ENCODE measurements around the gene SFMBT2.

Gene SFMBT2

GRCh38 chr10:7287377-7287776 lies 123.5 kb downstream of the SFMBT2 start:
- Histone ChIP-seq H3K4me3 (ENCODE audit: insufficient read length, low read depth) (no peak overlapping the region), H3K36me3 (ENCODE audit: insufficient read depth, insufficient read length, low read length) (no peaks in the 10 kb centered on the region), H3K27me3 (ENCODE audit: insufficient read depth, insufficient read length) (no peaks in the 10 kb centered on the region), H3K4me1 (ENCODE audit: insufficient read depth, insufficient read length) (no peaks in the 10 kb centered on the region), H3K9ac (ENCODE audit: insufficient read length, low read depth) (no peak overlapping the region), H3K9me3 (ENCODE audit: insufficient read depth, low read length) (no peaks in the 10 kb centered on the region)
- TF ChIP-seq SUZ12 (IDR thresholded peaks at IDR 0.05; ENCODE audit: extremely low read depth, insufficient read depth, insufficient read length) (no peak), YY1 (IDR thresholded peaks at IDR 0.05; ENCODE audit: insufficient read depth, insufficient read length) (no peak), ZNF274 (IDR thresholded peaks at IDR 0.05; ENCODE audit: low read depth, low read length) (no peak)
- no peak for DNase-seq (ENCODE audit: low read depth, low spot score)

- Histone ChIP-seq H3K9me3 (ENCODE audit: insufficient read depth, low read length) (no peaks in the 10 kb centered on the region), H3K36me3 (ENCODE audit: insufficient read depth, insufficient read length, low read length) (no peaks in the 10 kb centered on the region), H3K9ac (ENCODE audit: insufficient read length, low read depth) (no peak overlapping the region), H3K27me3 (ENCODE audit: insufficient read depth, insufficient read length) (no peaks in the 10 kb centered on the region), H3K4me3 (ENCODE audit: insufficient read length, low read depth) (no peak overlapping the region), H3K4me1 (ENCODE audit: insufficient read depth, insufficient read length) (no peaks in the 10 kb centered on the region)
- no peak for TF ChIP-seq YY1 (IDR thresholded peaks at IDR 0.05; ENCODE audit: insufficient read depth, insufficient read length)
- TF ChIP-seq SUZ12 (IDR thresholded peaks at IDR 0.05; ENCODE audit: extremely low read depth, insufficient read depth, insufficient read length): no peak
- TF ChIP-seq ZNF274 (IDR thresholded peaks at IDR 0.05; ENCODE audit: low read depth, low read length): no peak
- no peak for DNase-seq (ENCODE audit: low read depth, low spot score)
These were observed 125.1 kb downstream of the SFMBT2 start for GRCh38 chr10:7285522-7286322.

DNA sequence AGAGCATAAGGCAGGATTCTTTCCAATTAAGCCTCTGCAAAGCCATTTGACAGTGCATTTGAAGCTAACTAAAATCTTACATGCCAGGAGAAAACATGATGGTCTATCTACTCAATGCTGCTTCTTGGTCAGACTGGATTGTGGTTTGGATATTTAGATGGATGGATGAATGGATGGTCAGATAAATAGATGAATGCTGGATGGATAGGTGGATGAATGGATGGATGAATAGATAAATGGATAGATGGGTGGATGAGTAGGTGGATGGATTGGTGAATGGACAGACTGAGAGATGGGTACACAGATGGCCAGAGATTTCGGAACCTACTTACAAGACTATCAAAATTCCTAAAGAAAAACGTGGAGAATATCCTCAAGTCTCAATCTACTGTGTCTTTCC lies 127.6 kb downstream of the SFMBT2 start:
- Histone ChIP-seq H3K9ac (ENCODE audit: insufficient read length, low read depth) (no peak overlapping the region), H3K9me3 (ENCODE audit: insufficient read depth, low read length) (no peaks in the 10 kb centered on the region), H3K4me3 (ENCODE audit: insufficient read length, low read depth) (no peak overlapping the region), H3K27me3 (ENCODE audit: insufficient read depth, insufficient read length) (no peaks in the 10 kb centered on the region), H3K36me3 (ENCODE audit: insufficient read depth, insufficient read length, low read length) (no peaks in the 10 kb centered on the region), H3K4me1 (ENCODE audit: insufficient read depth, insufficient read length) (no peaks in the 10 kb centered on the region)
- TF ChIP-seq SUZ12 (IDR thresholded peaks at IDR 0.05; ENCODE audit: extremely low read depth, insufficient read depth, insufficient read length) (no peak), ZNF274 (IDR thresholded peaks at IDR 0.05; ENCODE audit: low read depth, low read length) (no peak), YY1 (IDR thresholded peaks at IDR 0.05; ENCODE audit: insufficient read depth, insufficient read length) (no peak)
- DNase-seq (ENCODE audit: low read depth, low spot score): no peak

DNA sequence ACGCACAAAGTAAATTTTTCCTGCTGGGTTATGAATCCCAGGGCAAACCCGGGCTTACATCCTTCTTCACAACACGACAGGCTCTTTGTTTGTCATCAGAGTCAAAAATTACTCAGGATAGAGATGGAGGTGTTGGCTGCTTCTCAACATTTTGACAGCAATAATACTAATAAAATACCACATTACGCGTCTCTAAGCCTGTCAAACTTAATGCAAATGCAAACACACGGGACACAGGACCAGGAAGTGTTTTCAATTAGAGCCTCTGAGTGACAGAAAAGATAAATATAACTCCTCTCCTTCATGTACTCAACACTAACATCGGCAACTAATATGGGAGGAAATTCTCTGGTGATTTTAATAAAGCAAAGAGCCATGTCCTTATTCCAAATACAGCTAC lies 128.4 kb downstream of the SFMBT2 start:
- no peaks in the 10 kb centered on the region for H3K27me3 ChIP-seq (ENCODE audit: insufficient read depth, insufficient read length)
- no peaks in the 10 kb centered on the region for H3K9me3 ChIP-seq (ENCODE audit: insufficient read depth, low read length)
- no peak for TF ChIP-seq ZNF274 (IDR thresholded peaks at IDR 0.05; ENCODE audit: low read depth, low read length)
- no peak for TF ChIP-seq YY1 (IDR thresholded peaks at IDR 0.05; ENCODE audit: insufficient read depth, insufficient read length)
- TF ChIP-seq SUZ12 (IDR thresholded peaks at IDR 0.05; ENCODE audit: extremely low read depth, insufficient read depth, insufficient read length): no peak
- H3K9ac ChIP-seq (ENCODE audit: insufficient read length, low read depth): no peak overlapping the region
- no peaks in the 10 kb centered on the region for H3K4me1 ChIP-seq (ENCODE audit: insufficient read depth, insufficient read length)
- no peak overlapping the region for H3K4me3 ChIP-seq (ENCODE audit: insufficient read length, low read depth)
- DNase-seq (ENCODE audit: low read depth, low spot score): no peak
- H3K36me3 ChIP-seq (ENCODE audit: insufficient read depth, insufficient read length, low read length): no peaks in the 10 kb centered on the region

GRCh38 chr10:7281429-7281828 lies 129.4 kb downstream of the SFMBT2 start:
- H3K36me3 ChIP-seq (ENCODE audit: insufficient read depth, insufficient read length, low read length): no peaks in the 10 kb centered on the region
- H3K27me3 ChIP-seq (ENCODE audit: insufficient read depth, insufficient read length): no peaks in the 10 kb centered on the region
- no peaks in the 10 kb centered on the region for H3K4me1 ChIP-seq (ENCODE audit: insufficient read depth, insufficient read length)
- H3K9me3 ChIP-seq (ENCODE audit: insufficient read depth, low read length): no peaks in the 10 kb centered on the region
- no peak for TF ChIP-seq SUZ12 (IDR thresholded peaks at IDR 0.05; ENCODE audit: extremely low read depth, insufficient read depth, insufficient read length)
- no peak for TF ChIP-seq YY1 (IDR thresholded peaks at IDR 0.05; ENCODE audit: insufficient read depth, insufficient read length)
- TF ChIP-seq ZNF274 (IDR thresholded peaks at IDR 0.05; ENCODE audit: low read depth, low read length): no peak
- no peak overlapping the region for H3K4me3 ChIP-seq (ENCODE audit: insufficient read length, low read depth)
- no peak for DNase-seq (ENCODE audit: low read depth, low spot score)
- no peak overlapping the region for H3K9ac ChIP-seq (ENCODE audit: insufficient read length, low read depth)

DNA sequence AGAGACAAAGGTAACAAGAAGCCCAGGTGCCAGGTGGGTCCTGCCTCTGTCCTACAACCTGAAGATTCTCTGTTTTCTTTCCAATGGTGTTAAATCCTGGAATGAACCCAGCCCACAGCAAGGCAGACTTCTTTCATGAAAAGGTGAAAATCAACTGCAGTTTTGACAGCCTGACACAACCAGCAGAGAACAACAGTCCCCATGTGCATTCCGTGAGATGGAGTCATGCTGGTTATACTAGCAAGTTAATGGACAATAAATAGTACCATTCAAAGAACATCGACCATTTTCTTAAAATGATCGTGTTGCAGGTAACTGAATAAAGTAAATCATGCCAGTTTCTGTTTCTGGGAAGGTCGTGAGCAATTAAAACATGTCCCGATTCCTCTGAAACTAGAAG lies 131.5 kb downstream of the SFMBT2 start:
- no peak for DNase-seq (ENCODE audit: low read depth, low spot score)
- Histone ChIP-seq H3K9ac (ENCODE audit: insufficient read length, low read depth) (no peak overlapping the region), H3K4me1 (ENCODE audit: insufficient read depth, insufficient read length) (no peaks in the 10 kb centered on the region), H3K4me3 (ENCODE audit: insufficient read length, low read depth) (no peak overlapping the region), H3K9me3 (ENCODE audit: insufficient read depth, low read length) (no peaks in the 10 kb centered on the region), H3K36me3 (ENCODE audit: insufficient read depth, insufficient read length, low read length) (no peaks in the 10 kb centered on the region), H3K27me3 (ENCODE audit: insufficient read depth, insufficient read length) (no peaks in the 10 kb centered on the region)
- TF ChIP-seq SUZ12 (IDR thresholded peaks at IDR 0.05; ENCODE audit: extremely low read depth, insufficient read depth, insufficient read length) (no peak), ZNF274 (IDR thresholded peaks at IDR 0.05; ENCODE audit: low read depth, low read length) (no peak), YY1 (IDR thresholded peaks at IDR 0.05; ENCODE audit: insufficient read depth, insufficient read length) (no peak)

GRCh38 chr10:7277867-7278266 lies 133.0 kb downstream of the SFMBT2 start:
- TF ChIP-seq ZNF274 (IDR thresholded peaks at IDR 0.05; ENCODE audit: low read depth, low read length) (no peak), YY1 (IDR thresholded peaks at IDR 0.05; ENCODE audit: insufficient read depth, insufficient read length) (no peak), SUZ12 (IDR thresholded peaks at IDR 0.05; ENCODE audit: extremely low read depth, insufficient read depth, insufficient read length) (no peak)
- no peak overlapping the region for H3K9ac ChIP-seq (ENCODE audit: insufficient read length, low read depth)
- no peak for DNase-seq (ENCODE audit: low read depth, low spot score)
- no peak overlapping the region for H3K4me3 ChIP-seq (ENCODE audit: insufficient read length, low read depth)
- H3K27me3 ChIP-seq (ENCODE audit: insufficient read depth, insufficient read length): no peaks in the 10 kb centered on the region
- H3K36me3 ChIP-seq (ENCODE audit: insufficient read depth, insufficient read length, low read length): no peaks in the 10 kb centered on the region
- no peaks in the 10 kb centered on the region for H3K4me1 ChIP-seq (ENCODE audit: insufficient read depth, insufficient read length)
- no peaks in the 10 kb centered on the region for H3K9me3 ChIP-seq (ENCODE audit: insufficient read depth, low read length)

Data from NT2/D1 (cell line).